HepG2 (cell line): ENCODE measurements around the gene GPR119. TPM values are rescaled to one million over a fixed set of nuclear protein-coding genes. Genes with fewer than 3 reads are reported as not detected.

ENCODE experiments used
- ATAC-seq: fragments of 200-7000 bp; cut with Tn5 transposase; 3 replicates; pipeline ENCODE4 v1.9.1; 2020; ENCODE audit warnings: mild to moderate bottlenecking, moderate library complexity
- BruUV-seq: library from RNA; stranded (reverse); fragments of 400-500 nt; replicated peaks from 2 replicates; lab custom pipeline; 2021; lab: Mats Ljungman, UMichigan
- CTCF ChIA-PET: fragments of 300-600 bp; formaldehyde crosslinking; extraction: SDS; loops from one replicate; lab custom pipeline; 2021; ENCODE audit warnings: low total read pairs, inconsistent platforms, low intra/inter-chr PET ratio; lab: Yijun Ruan, JAX
- POLR2A ChIA-PET: fragments of 350-600 bp; sonication (Branson Sonifier 250); formaldehyde crosslinking; loops from one replicate; lab custom pipeline; 2020; ENCODE audit warnings: antibody characterized with exemption, inconsistent platforms; lab: Yijun Ruan, JAX
- DNase-seq: peaks from one replicate; pipeline ENCODE4 v3.0.0-alpha.2; 2015; ENCODE audit warnings: low spot score
- FAIRE-seq: peaks from 3 replicates; lab custom pipeline; 2011; peaks lifted over from hg19 to GRCh38; lab: Jason Lieb, UNC
- H2AFZ ChIP-seq: one replicate; pipeline ENCODE4 v1.6.1; 2011; ENCODE audit warnings: low read length, inconsistent platforms
- H3K27ac ChIP-seq: fragments of 300-600 bp; 3 replicates; pipeline ENCODE4 v1.8.0; 2011; ENCODE audit warnings: mixed run types, mild to moderate bottlenecking, mixed read lengths, low read length, inconsistent platforms; ENCODE audit not compliant: insufficient read depth; ENCODE audit errors: extremely low read length
- H3K27me3 ChIP-seq, 2 experiments: fragments of 200-600 bp in 1 of 2; 2 replicates in 1 of 2; 3 replicates in 1 of 2; pipeline versions ENCODE4 v1.6.0 to v1.8.0; 2011; ENCODE audit warnings: low read length in 2 of 2, mild to moderate bottlenecking in 2 of 2, moderate library complexity in 2 of 2, inconsistent platforms in 1 of 2; ENCODE audit not compliant: insufficient read depth in 2 of 2, control insufficient read depth in 1 of 2
- H3K36me3 ChIP-seq, 2 experiments: fragments of 200-600 bp in 1 of 2; replicated peaks in 1 of 2; 2 replicates in 1 of 2; 3 replicates in 1 of 2; pipeline versions ENCODE4 v1.5.1 to v1.8.0; 2011; ENCODE audit warnings: low read length in 2 of 2, inconsistent platforms in 1 of 2; ENCODE audit not compliant: insufficient read depth in 2 of 2, control insufficient read depth in 1 of 2
- H3K4me1 ChIP-seq: 2 replicates; pipeline ENCODE4 v1.5.1; 2012; ENCODE audit warnings: low read length, inconsistent platforms; ENCODE audit not compliant: insufficient read depth
- H3K4me2 ChIP-seq: 2 replicates; pipeline ENCODE4 v1.6.0; 2011; ENCODE audit warnings: low read depth, low read length, inconsistent platforms
- H3K4me3 ChIP-seq, 3 experiments: fragments of 200-600 bp in 1 of 3; sonication (generic), shearing (Covaris generic) in 1 of 3; replicated peaks in 1 of 3; 2 replicates each; pipeline ENCODE4 v1.5.1; 2011 to 2016; ENCODE audit warnings: low read length in 3 of 3, inconsistent platforms in 2 of 3, low read depth in 2 of 3, mild to moderate bottlenecking in 2 of 3, control low read depth in 1 of 3, mixed read lengths in 1 of 3; ENCODE audit not compliant: insufficient read depth in 1 of 3
- H3K79me2 ChIP-seq: one replicate; pipeline ENCODE4 v1.6.1; 2011; ENCODE audit warnings: low read length, inconsistent platforms; ENCODE audit not compliant: insufficient read depth
- H3K9ac ChIP-seq: 2 replicates; pipeline ENCODE4 v1.6.0; 2011; ENCODE audit warnings: mild to moderate bottlenecking, low read depth, low read length, inconsistent platforms; ENCODE audit not compliant: insufficient read depth
- H3K9me3 ChIP-seq: 2 replicates; pipeline ENCODE4 v1.5.1; 2012; ENCODE audit warnings: mild to moderate bottlenecking, low read length
- H4K20me1 ChIP-seq: 2 replicates; pipeline ENCODE4 v1.6.0; 2011; ENCODE audit warnings: inconsistent platforms, mild to moderate bottlenecking, low read length, moderate library complexity; ENCODE audit not compliant: insufficient read depth
- AGO1 ChIP-seq: fragments of 200-400 bp; formaldehyde crosslinking; IDR thresholded peaks from 2 replicates; pipeline ENCODE4 v1.6.1; 2017; ENCODE audit warnings: mild to moderate bottlenecking, low read depth, low read length, moderate library complexity; ENCODE audit not compliant: poor library complexity, severe bottlenecking
- BHLHE40 ChIP-seq: IDR thresholded peaks from 2 replicates; pipeline ENCODE4 v1.6.1; 2011; ENCODE audit warnings: low read length, improper control_type of control experiment
- ELK4 ChIP-seq: sonication (generic); formaldehyde crosslinking; IDR thresholded peaks from 2 replicates; pipeline ENCODE4 v1.9.0; 2021; ENCODE audit warnings: missing genetic modification reagents, borderline replicate concordance
- FOSL1 ChIP-seq: sonication (generic); formaldehyde crosslinking; IDR thresholded peaks from 2 replicates; pipeline ENCODE4 v1.9.0; 2021; ENCODE audit warnings: missing genetic modification reagents, borderline replicate concordance
- KDM3A ChIP-seq: IDR thresholded peaks from 2 replicates; pipeline ENCODE4 v1.6.1; 2018; ENCODE audit warnings: low read depth, missing compliant biosample characterization
- KDM5B ChIP-seq: sonication (generic); formaldehyde crosslinking; IDR thresholded peaks from 2 replicates; pipeline ENCODE4 v1.4.0; 2020; ENCODE audit warnings: missing genetic modification reagents, mild to moderate bottlenecking, borderline replicate concordance
- MAZ ChIP-seq, 2 experiments: sonication (generic) in 1 of 2; formaldehyde crosslinking in 1 of 2; IDR thresholded peaks; 2 replicates each; pipeline versions ENCODE4 v1.5.0 to v1.6.1; 2012 to 2020; ENCODE audit warnings: low read depth in 2 of 2, mild to moderate bottlenecking in 2 of 2, borderline replicate concordance in 1 of 2, improper control_type of control experiment in 1 of 2, low read length in 1 of 2, missing genetic modification reagents in 1 of 2, moderate library complexity in 1 of 2
- MXI1 ChIP-seq: IDR thresholded peaks from 3 replicates; pipeline ENCODE4 v1.6.1; 2012; ENCODE audit warnings: low read depth, low read length, inconsistent platforms, borderline replicate concordance
- MYNN ChIP-seq: sonication (generic); formaldehyde crosslinking; IDR thresholded peaks from 2 replicates; pipeline ENCODE4 v1.4.0; 2020; ENCODE audit warnings: mild to moderate bottlenecking, low read depth, missing genetic modification reagents
- NR1H2 ChIP-seq: sonication (generic); formaldehyde crosslinking; IDR thresholded peaks from 2 replicates; pipeline ENCODE4 v1.8.1; 2022; ENCODE audit warnings: low read depth, missing genetic modification reagents, borderline replicate concordance
- PAWR ChIP-seq: sonication (generic); formaldehyde crosslinking; IDR thresholded peaks from 2 replicates; pipeline ENCODE4 v1.4.0; 2020; ENCODE audit warnings: missing genetic modification reagents, mild to moderate bottlenecking, borderline replicate concordance
- TRIM24 ChIP-seq: sonication (generic); formaldehyde crosslinking; IDR thresholded peaks from 2 replicates; pipeline ENCODE4 v1.8.0; 2022; ENCODE audit warnings: mild to moderate bottlenecking, missing genetic modification reagents
- ZFX ChIP-seq: sonication (generic); formaldehyde crosslinking; IDR thresholded peaks from 2 replicates; pipeline ENCODE4 v1.4.0; 2020; ENCODE audit warnings: mild to moderate bottlenecking, low read depth, missing genetic modification reagents, moderate library complexity
- ZNF160 ChIP-seq: sonication (generic); formaldehyde crosslinking; IDR thresholded peaks from 2 replicates; pipeline ENCODE4 v1.8.0; 2022; ENCODE audit warnings: mild to moderate bottlenecking, inconsistent platforms, missing genetic modification reagents
- ZNF17 ChIP-seq: sonication (generic); formaldehyde crosslinking; IDR thresholded peaks from 2 replicates; pipeline ENCODE4 v1.5.0; 2020; ENCODE audit warnings: mild to moderate bottlenecking, missing genetic modification reagents
- ZNF20 ChIP-seq: sonication (generic); formaldehyde crosslinking; IDR thresholded peaks from 2 replicates; pipeline ENCODE4 v1.4.0; 2020; ENCODE audit warnings: mild to moderate bottlenecking, moderate library complexity, missing genetic modification reagents
- ZNF24 ChIP-seq: fragments of 450-650 bp; IDR thresholded peaks from 2 replicates; pipeline ENCODE4 v1.6.1; 2017; ENCODE audit warnings: antibody characterized with exemption, mild to moderate bottlenecking
- ZNF260 ChIP-seq: sonication (generic); formaldehyde crosslinking; IDR thresholded peaks from 2 replicates; pipeline ENCODE4 v1.4.0; 2020; ENCODE audit warnings: missing genetic modification reagents, low read depth, mild to moderate bottlenecking, borderline replicate concordance
- ZNF460 ChIP-seq: sonication (generic); formaldehyde crosslinking; IDR thresholded peaks from 2 replicates; pipeline ENCODE4 v1.5.1; 2020; ENCODE audit warnings: missing genetic modification reagents, mild to moderate bottlenecking, borderline replicate concordance
- ZNF773 ChIP-seq: sonication (generic); formaldehyde crosslinking; IDR thresholded peaks from 2 replicates; pipeline ENCODE4 v1.4.0; 2020; ENCODE audit warnings: missing genetic modification reagents, borderline replicate concordance
- WGBS: methylation state at CpG from one replicate; pipeline ENCODE4 v1.1.6; 2017; ENCODE audit warnings: low lambda C conversion rate; 5-methylcytosine and 5-hydroxymethylcytosine counted together
- in situ Hi-C: cut with HindIII; loops from 2 replicates; pipeline ENCODE4 v1.10.0; 2017; ENCODE audit warnings: low pct_unique_long_range_greater_than_20kb; ENCODE audit not compliant: extremely low pct_ligation_motif_present
- intact Hi-C: fragments of 100-400 bp; cut with micrococcal nuclease; formaldehyde crosslinking; loops from one replicate; pipeline ENCODE4 v1.10.0; 2022; ENCODE audit not compliant: unreplicated experiment
- polyA plus RNA-seq, 8 experiments: library from polyadenylated mRNA; depleted of rRNA in 3 of 8; stranded (reverse) in 7 of 8; unstranded in 1 of 8; fragments of >200 nt; fragmentation: Illumina TruSeq in 4 of 8; extraction: Trizol in 4 of 8; gene quantifications; 2 replicates each; pipeline versions ENCODE4 v1.2.1 to v1.2.3, GENCODE V29; 2011 to 2016; ENCODE audit warnings: low read depth in 4 of 8, missing spikeins in 1 of 8, mixed read lengths in 1 of 8; ENCODE audit not compliant: insufficient read depth in 1 of 8
- total RNA-seq, 5 experiments: library from RNA; depleted of rRNA; stranded (reverse); fragments of >200 nt; fragmentation: Illumina TruSeq; extraction: Trizol; gene quantifications; 2 replicates each; pipeline ENCODE4 v1.2.3, GENCODE V29; 2016; ENCODE audit warnings: low read depth in 1 of 5

GPR119 gene
- total and polyA plus RNA-seq, 2 of the 13 experiments (the other 11 are each of a cell fraction or from before 2014, with no cell fraction given): 2.6 to 5.5 TPM

- peaks cover 8% of the 10 kb centered on the region; the same call in 1 of the 2 replicates for H3K4me1 ChIP-seq
- in situ Hi-C loops (loop anchor here (10.0 kb wide), 1 partner anchor 519 kb away; no protein-coding TSS in a partner anchor), intact Hi-C loops (no loop called here)
- 1% methylated on average over 7 of the region's 7 CpGs for WGBS
- H2AFZ ChIP-seq: no peak overlapping the region
- no peaks in the 10 kb centered on the region for H3K79me2 ChIP-seq
- H3K4me2 ChIP-seq: 0 out of 2 replicates have a peak overlapping the region, but pooled peaks have one; percentile 1
- FAIRE-seq (no peak), DNase-seq (no peak), ATAC-seq (no peak)
- no peak overlapping the region for H3K4me3 ChIP-seq
- no peaks in the 10 kb centered on the region for H3K9me3 ChIP-seq
- H4K20me1 ChIP-seq: no peaks in the 10 kb centered on the region
- ChIA-PET POLR2A (no interaction called here), CTCF (no interaction called here)
- H3K36me3 ChIP-seq: no peaks in the 10 kb centered on the region
- no TSS peak for BruUV-seq
- H3K27me3 ChIP-seq: peaks cover 0 to 7% of the 10 kb centered on the region in 2 experiments; a peak in 1 of 5 replicates
- no peak overlapping the region for H3K9ac ChIP-seq
- no peak overlapping the region for H3K27ac ChIP-seq
- TF ChIP-seq ZNF17 (CRISPR knock-in tag): no peak
- no peak for TF ChIP-seq ZNF20 (CRISPR knock-in tag)
- TF ChIP-seq KDM3A (CRISPR knock-in tag): no peak
- no peak for TF ChIP-seq NR1H2 (CRISPR knock-in tag)
- TF ChIP-seq MXI1: no peak
- no peak for TF ChIP-seq ZFX
- TF ChIP-seq MAZ (IDR thresholded peaks at IDR 0.05; ENCODE audit: borderline replicate concordance, low read depth, low read length): no peak
- no peak for TF ChIP-seq MAZ (CRISPR knock-in tag; IDR thresholded peaks at IDR 0.05; ENCODE audit: low read depth)
- no peak for TF ChIP-seq ZNF260 (CRISPR knock-in tag)
- no peak for TF ChIP-seq FOSL1 (CRISPR knock-in tag)
- no peak for TF ChIP-seq BHLHE40
- TF ChIP-seq ZNF24: no peak
- no peak for TF ChIP-seq ZNF773 (CRISPR knock-in tag)
- no peak for TF ChIP-seq AGO1
- TF ChIP-seq PAWR (CRISPR knock-in tag): no peak
- TF ChIP-seq TRIM24 (CRISPR knock-in tag): no peak
- TF ChIP-seq MYNN (CRISPR knock-in tag): no peak
- no peak for TF ChIP-seq ZNF460 (CRISPR knock-in tag)
- TF ChIP-seq KDM5B (CRISPR knock-in tag): no peak
- no peak for TF ChIP-seq ZNF160 (CRISPR knock-in tag)
- TF ChIP-seq ELK4 (CRISPR knock-in tag): no peak
Measured at GRCh38 chrX:130395341-130395740, 9.9 kb upstream of the GPR119 start.
